SK-N-SH treated with all-trans-retinoic acid at 6 μM for 48 hours (cell line): ENCODE results near the gene ADGRV1.

Experiments used
- ATAC-seq: fragments of 200-7000 bp; cut with Tn5 transposase; 3 replicates; pipeline ENCODE4 v1.9.1; 2020; ENCODE audit warnings: mild to moderate bottlenecking, moderate library complexity
- ARNTL ChIP-seq: fragments of 450-650 bp; formaldehyde crosslinking; IDR thresholded peaks from 2 replicates; pipeline ENCODE4 v1.5.0; 2020; ENCODE audit warnings: low read depth, mild to moderate bottlenecking, moderate library complexity, borderline replicate concordance
- BACH2 ChIP-seq: fragments of 250-450 bp; sonication (Bioruptor Pico); IDR thresholded peaks from 2 replicates; pipeline ENCODE4 v1.9.0; 2021; ENCODE audit warnings: mild to moderate bottlenecking, borderline replicate concordance
- CSDC2 ChIP-seq: fragments of 250-450 bp; sonication (Bioruptor Pico); IDR thresholded peaks from 2 replicates; pipeline ENCODE4 v1.5.0; 2020; ENCODE audit warnings: mild to moderate bottlenecking, moderate library complexity
- ESRRG ChIP-seq: fragments of 250-450 bp; sonication (Bioruptor Pico); IDR thresholded peaks from 2 replicates; pipeline ENCODE4 v1.6.1; 2021; ENCODE audit warnings: mild to moderate bottlenecking
- GLIS3 ChIP-seq: fragments of 250-450 bp; sonication (Bioruptor Pico); IDR thresholded peaks from 2 replicates; pipeline ENCODE4 v1.5.0; 2020; ENCODE audit warnings: mild to moderate bottlenecking, moderate library complexity
- ISL1 ChIP-seq: fragments of 250-450 bp; sonication (Bioruptor Pico); IDR thresholded peaks from 2 replicates; pipeline ENCODE4 v2.1.2; 2022; ENCODE audit warnings: mild to moderate bottlenecking, moderate library complexity
- OSR1 ChIP-seq: fragments of 250-450 bp; sonication (Bioruptor Pico); IDR thresholded peaks from 2 replicates; pipeline ENCODE4 v1.8.0; 2022; ENCODE audit warnings: moderate library complexity, mild to moderate bottlenecking, inconsistent platforms
- PPARA ChIP-seq: fragments of 250-450 bp; sonication (Bioruptor Pico); IDR thresholded peaks from 2 replicates; pipeline ENCODE4 v1.5.0; 2020; ENCODE audit warnings: mild to moderate bottlenecking, borderline replicate concordance
- RARB ChIP-seq: fragments of 250-450 bp; sonication (Bioruptor Pico); IDR thresholded peaks from 2 replicates; pipeline ENCODE4 v1.8.0; 2021; ENCODE audit warnings: mild to moderate bottlenecking, moderate library complexity
- SNAI2 ChIP-seq: fragments of 250-450 bp; sonication (Bioruptor Pico); IDR thresholded peaks from 2 replicates; pipeline ENCODE4 v1.5.0; 2020; ENCODE audit warnings: mild to moderate bottlenecking, moderate library complexity
- TCF4 ChIP-seq: fragments of 250-450 bp; sonication (Bioruptor Pico); IDR thresholded peaks from 2 replicates; pipeline ENCODE4 v1.8.0; 2021; ENCODE audit warnings: mild to moderate bottlenecking, moderate library complexity, borderline replicate concordance
- TOX ChIP-seq: fragments of 250-450 bp; sonication (Bioruptor Pico); IDR thresholded peaks from 2 replicates; pipeline ENCODE4 v1.8.0; 2021; ENCODE audit warnings: mild to moderate bottlenecking, moderate library complexity, borderline replicate concordance
- ZC3H10 ChIP-seq: fragments of 250-450 bp; sonication (Bioruptor Pico); IDR thresholded peaks from 2 replicates; pipeline ENCODE4 v1.5.1; 2021; ENCODE audit warnings: mild to moderate bottlenecking, moderate library complexity
- ZFP3 ChIP-seq: fragments of 250-450 bp; sonication (Bioruptor Pico); IDR thresholded peaks from 2 replicates; pipeline ENCODE4 v1.5.0; 2020; ENCODE audit warnings: mild to moderate bottlenecking, moderate library complexity
- ZFP30 ChIP-seq: fragments of 450-650 bp; formaldehyde crosslinking; IDR thresholded peaks from 2 replicates; pipeline ENCODE4 v1.5.0; 2022; ENCODE audit warnings: mild to moderate bottlenecking, moderate library complexity
- ZNF565 ChIP-seq: fragments of 450-650 bp; formaldehyde crosslinking; conservative IDR thresholded peaks from 2 replicates; pipeline ENCODE4 v1.5.0; 2020; ENCODE audit warnings: low read depth, mild to moderate bottlenecking, moderate library complexity
- ZNF70 ChIP-seq: fragments of 450-650 bp; formaldehyde crosslinking; IDR thresholded peaks from 2 replicates; pipeline ENCODE4 v1.5.0; 2020; ENCODE audit warnings: mild to moderate bottlenecking, moderate library complexity
- TF ChIP-seq, protein P1 (sequence below): fragments of 250-450 bp; sonication (Bioruptor Pico); IDR thresholded peaks from 2 replicates; pipeline ENCODE4 v1.5.0; 2020; ENCODE audit warnings: mild to moderate bottlenecking, moderate library complexity
- TF ChIP-seq, protein P2 (sequence below): fragments of 250-450 bp; sonication (Bioruptor Pico); IDR thresholded peaks from 2 replicates; pipeline ENCODE4 v1.8.0; 2020; ENCODE audit warnings: mild to moderate bottlenecking, moderate library complexity, borderline replicate concordance
- TF ChIP-seq, protein P3 (sequence below): fragments of 250-450 bp; sonication (Bioruptor Pico); IDR thresholded peaks from 2 replicates; pipeline ENCODE4 v1.5.1; 2020; ENCODE audit warnings: low read depth, mild to moderate bottlenecking, moderate library complexity
- TF ChIP-seq, protein P4 (sequence below): fragments of 250-450 bp; sonication (Bioruptor Pico); IDR thresholded peaks from 2 replicates; pipeline ENCODE4 v1.8.0; 2021; ENCODE audit warnings: low read depth, mild to moderate bottlenecking, moderate library complexity, borderline replicate concordance
- TF ChIP-seq, protein P5 (sequence below): fragments of 250-450 bp; sonication (Bioruptor Pico); IDR thresholded peaks from 2 replicates; pipeline ENCODE4 v1.5.1; 2021; ENCODE audit warnings: mild to moderate bottlenecking, moderate library complexity

ADGRV1 gene

DNA sequence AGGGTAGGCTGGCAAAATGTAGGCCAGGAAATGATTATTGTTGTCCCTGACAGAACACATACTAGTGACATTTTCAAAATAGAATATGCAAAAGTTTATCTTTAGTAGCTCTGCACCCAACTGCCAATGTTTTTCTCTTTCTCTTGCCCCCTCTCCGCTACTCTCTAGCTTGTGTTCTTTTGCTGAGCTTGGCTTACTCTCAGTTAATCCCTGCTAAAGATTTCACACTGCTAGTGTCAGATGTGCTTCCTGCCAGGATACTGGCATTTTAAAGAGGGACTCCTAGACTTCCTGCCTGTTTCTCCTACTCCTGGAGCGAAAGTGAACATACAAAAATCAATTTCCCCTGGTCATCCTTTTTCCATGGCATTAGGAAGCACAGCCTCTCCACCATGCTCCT, 564.1 kb downstream of the ADGRV1 start:
- ATAC-seq: no peak
- TF ChIP-seq ZFP30: no peak
- TF ChIP-seq, protein P1, sequence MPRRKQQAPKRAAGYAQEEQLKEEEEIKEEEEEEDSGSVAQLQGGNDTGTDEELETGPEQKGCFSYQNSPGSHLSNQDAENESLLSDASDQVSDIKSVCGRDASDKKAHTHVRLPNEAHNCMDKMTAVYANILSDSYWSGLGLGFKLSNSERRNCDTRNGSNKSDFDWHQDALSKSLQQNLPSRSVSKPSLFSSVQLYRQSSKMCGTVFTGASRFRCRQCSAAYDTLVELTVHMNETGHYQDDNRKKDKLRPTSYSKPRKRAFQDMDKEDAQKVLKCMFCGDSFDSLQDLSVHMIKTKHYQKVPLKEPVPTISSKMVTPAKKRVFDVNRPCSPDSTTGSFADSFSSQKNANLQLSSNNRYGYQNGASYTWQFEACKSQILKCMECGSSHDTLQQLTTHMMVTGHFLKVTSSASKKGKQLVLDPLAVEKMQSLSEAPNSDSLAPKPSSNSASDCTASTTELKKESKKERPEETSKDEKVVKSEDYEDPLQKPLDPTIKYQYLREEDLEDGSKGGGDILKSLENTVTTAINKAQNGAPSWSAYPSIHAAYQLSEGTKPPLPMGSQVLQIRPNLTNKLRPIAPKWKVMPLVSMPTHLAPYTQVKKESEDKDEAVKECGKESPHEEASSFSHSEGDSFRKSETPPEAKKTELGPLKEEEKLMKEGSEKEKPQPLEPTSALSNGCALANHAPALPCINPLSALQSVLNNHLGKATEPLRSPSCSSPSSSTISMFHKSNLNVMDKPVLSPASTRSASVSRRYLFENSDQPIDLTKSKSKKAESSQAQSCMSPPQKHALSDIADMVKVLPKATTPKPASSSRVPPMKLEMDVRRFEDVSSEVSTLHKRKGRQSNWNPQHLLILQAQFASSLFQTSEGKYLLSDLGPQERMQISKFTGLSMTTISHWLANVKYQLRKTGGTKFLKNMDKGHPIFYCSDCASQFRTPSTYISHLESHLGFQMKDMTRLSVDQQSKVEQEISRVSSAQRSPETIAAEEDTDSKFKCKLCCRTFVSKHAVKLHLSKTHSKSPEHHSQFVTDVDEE: no peak
- no peak for TF ChIP-seq RARB (CRISPR knock-in tag)
- TF ChIP-seq TOX (CRISPR knock-in tag): no peak
- TF ChIP-seq, protein P2, sequence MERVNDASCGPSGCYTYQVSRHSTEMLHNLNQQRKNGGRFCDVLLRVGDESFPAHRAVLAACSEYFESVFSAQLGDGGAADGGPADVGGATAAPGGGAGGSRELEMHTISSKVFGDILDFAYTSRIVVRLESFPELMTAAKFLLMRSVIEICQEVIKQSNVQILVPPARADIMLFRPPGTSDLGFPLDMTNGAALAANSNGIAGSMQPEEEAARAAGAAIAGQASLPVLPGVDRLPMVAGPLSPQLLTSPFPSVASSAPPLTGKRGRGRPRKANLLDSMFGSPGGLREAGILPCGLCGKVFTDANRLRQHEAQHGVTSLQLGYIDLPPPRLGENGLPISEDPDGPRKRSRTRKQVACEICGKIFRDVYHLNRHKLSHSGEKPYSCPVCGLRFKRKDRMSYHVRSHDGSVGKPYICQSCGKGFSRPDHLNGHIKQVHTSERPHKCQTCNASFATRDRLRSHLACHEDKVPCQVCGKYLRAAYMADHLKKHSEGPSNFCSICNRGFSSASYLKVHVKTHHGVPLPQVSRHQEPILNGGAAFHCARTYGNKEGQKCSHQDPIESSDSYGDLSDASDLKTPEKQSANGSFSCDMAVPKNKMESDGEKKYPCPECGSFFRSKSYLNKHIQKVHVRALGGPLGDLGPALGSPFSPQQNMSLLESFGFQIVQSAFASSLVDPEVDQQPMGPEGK (CRISPR knock-in tag): no peak
- TF ChIP-seq, protein P3, sequence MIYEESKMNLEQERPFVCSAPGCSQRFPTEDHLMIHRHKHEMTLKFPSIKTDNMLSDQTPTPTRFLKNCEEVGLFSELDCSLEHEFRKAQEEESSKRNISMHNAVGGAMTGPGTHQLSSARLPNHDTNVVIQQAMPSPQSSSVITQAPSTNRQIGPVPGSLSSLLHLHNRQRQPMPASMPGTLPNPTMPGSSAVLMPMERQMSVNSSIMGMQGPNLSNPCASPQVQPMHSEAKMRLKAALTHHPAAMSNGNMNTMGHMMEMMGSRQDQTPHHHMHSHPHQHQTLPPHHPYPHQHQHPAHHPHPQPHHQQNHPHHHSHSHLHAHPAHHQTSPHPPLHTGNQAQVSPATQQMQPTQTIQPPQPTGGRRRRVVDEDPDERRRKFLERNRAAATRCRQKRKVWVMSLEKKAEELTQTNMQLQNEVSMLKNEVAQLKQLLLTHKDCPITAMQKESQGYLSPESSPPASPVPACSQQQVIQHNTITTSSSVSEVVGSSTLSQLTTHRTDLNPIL: no peak
- no peak for TF ChIP-seq CSDC2
- TF ChIP-seq OSR1 (CRISPR knock-in tag): no peak
- TF ChIP-seq ZNF565 (CRISPR knock-in tag): no peak
- TF ChIP-seq ZNF70 (CRISPR knock-in tag): no peak
- no peak for TF ChIP-seq SNAI2 (CRISPR knock-in tag)
- no peak for TF ChIP-seq ZC3H10 (CRISPR knock-in tag)
- no peak for TF ChIP-seq BACH2 (CRISPR knock-in tag)
- TF ChIP-seq, protein P4, sequence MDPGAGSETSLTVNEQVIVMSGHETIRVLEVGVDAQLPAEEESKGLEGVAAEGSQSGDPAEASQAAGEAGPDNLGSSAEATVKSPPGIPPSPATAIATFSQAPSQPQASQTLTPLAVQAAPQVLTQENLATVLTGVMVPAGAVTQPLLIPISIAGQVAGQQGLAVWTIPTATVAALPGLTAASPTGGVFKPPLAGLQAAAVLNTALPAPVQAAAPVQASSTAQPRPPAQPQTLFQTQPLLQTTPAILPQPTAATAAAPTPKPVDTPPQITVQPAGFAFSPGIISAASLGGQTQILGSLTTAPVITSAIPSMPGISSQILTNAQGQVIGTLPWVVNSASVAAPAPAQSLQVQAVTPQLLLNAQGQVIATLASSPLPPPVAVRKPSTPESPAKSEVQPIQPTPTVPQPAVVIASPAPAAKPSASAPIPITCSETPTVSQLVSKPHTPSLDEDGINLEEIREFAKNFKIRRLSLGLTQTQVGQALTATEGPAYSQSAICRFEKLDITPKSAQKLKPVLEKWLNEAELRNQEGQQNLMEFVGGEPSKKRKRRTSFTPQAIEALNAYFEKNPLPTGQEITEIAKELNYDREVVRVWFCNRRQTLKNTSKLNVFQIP (CRISPR knock-in tag): no peak
- no peak for TF ChIP-seq ISL1
- TF ChIP-seq GLIS3 (CRISPR knock-in tag): no peak
- TF ChIP-seq, protein P5, sequence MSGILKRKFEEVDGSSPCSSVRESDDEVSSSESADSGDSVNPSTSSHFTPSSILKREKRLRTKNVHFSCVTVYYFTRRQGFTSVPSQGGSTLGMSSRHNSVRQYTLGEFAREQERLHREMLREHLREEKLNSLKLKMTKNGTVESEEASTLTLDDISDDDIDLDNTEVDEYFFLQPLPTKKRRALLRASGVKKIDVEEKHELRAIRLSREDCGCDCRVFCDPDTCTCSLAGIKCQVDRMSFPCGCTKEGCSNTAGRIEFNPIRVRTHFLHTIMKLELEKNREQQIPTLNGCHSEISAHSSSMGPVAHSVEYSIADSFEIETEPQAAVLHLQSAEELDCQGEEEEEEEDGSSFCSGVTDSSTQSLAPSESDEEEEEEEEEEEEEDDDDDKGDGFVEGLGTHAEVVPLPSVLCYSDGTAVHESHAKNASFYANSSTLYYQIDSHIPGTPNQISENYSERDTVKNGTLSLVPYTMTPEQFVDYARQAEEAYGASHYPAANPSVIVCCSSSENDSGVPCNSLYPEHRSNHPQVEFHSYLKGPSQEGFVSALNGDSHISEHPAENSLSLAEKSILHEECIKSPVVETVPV (CRISPR knock-in tag): no peak

DNA sequence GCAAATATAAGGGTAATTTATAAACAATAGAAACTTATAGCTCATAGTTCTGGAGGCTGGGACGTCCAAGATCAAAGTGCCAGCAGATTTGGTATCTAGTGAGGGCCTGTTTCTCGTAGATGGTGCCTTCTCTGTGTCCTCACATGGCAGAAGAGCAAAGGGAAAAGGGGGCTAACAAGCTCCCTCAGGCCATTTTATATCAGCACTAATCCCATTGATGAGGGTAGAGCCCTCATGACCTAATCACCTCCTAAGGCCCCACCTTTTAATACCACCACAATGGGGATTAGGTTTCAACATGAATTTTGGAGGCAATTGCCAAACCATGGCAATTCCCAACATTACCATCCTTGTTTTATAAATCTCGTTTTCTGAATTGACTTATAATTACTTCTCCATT, 564.7 kb downstream of the ADGRV1 start:
- ATAC-seq: no peak
- TF ChIP-seq, protein P1: no peak
- TF ChIP-seq SNAI2 (CRISPR knock-in tag) (no peak), ARNTL (no peak), ZFP3 (CRISPR knock-in tag) (no peak), PPARA (no peak), ZFP30 (no peak), TCF4 (CRISPR knock-in tag) (no peak), ZNF70 (CRISPR knock-in tag) (no peak), ZC3H10 (CRISPR knock-in tag) (no peak), ESRRG (no peak), CSDC2 (no peak), ZNF565 (CRISPR knock-in tag) (no peak), ISL1 (no peak), GLIS3 (CRISPR knock-in tag) (no peak), TOX (CRISPR knock-in tag) (no peak), OSR1 (CRISPR knock-in tag) (no peak)
- TF ChIP-seq, protein P3: no peak
- TF ChIP-seq, protein P4 (CRISPR knock-in tag): no peak
- TF ChIP-seq, protein P5 (CRISPR knock-in tag): no peak
